HepG2 (cell line): ENCODE data around the gene MTX1. TPM values are rescaled to one million over a fixed set of nuclear protein-coding genes. Genes with fewer than 3 reads are reported as not detected.
A peak's percentile ranks its signal among the peaks of the same experiment; 100 is the strongest.

Experiments
- ATAC-seq: fragments of 200-7000 bp; cut with Tn5 transposase; 3 replicates; pipeline ENCODE4 v1.9.1; 2020; ENCODE audit warnings: mild to moderate bottlenecking, moderate library complexity
- BruUV-seq: library from RNA; stranded (reverse); fragments of 400-500 nt; replicated peaks from 2 replicates; lab custom pipeline; 2021; lab: Mats Ljungman, UMichigan
- CTCF ChIA-PET: fragments of 300-600 bp; formaldehyde crosslinking; extraction: SDS; loops from one replicate; lab custom pipeline; 2021; ENCODE audit warnings: low total read pairs, inconsistent platforms, low intra/inter-chr PET ratio; lab: Yijun Ruan, JAX
- POLR2A ChIA-PET: fragments of 350-600 bp; sonication (Branson Sonifier 250); formaldehyde crosslinking; loops from one replicate; lab custom pipeline; 2020; ENCODE audit warnings: antibody characterized with exemption, inconsistent platforms; lab: Yijun Ruan, JAX
- DNase-seq: peaks from one replicate; pipeline ENCODE4 v3.0.0-alpha.2; 2015; ENCODE audit warnings: low spot score
- FAIRE-seq: peaks from 3 replicates; lab custom pipeline; 2011; peaks lifted over from hg19 to GRCh38; lab: Jason Lieb, UNC
- H2AFZ ChIP-seq: one replicate; pipeline ENCODE4 v1.6.1; 2011; ENCODE audit warnings: low read length, inconsistent platforms
- H3K27ac ChIP-seq: fragments of 300-600 bp; 3 replicates; pipeline ENCODE4 v1.8.0; 2011; ENCODE audit warnings: mixed run types, mild to moderate bottlenecking, mixed read lengths, low read length, inconsistent platforms; ENCODE audit not compliant: insufficient read depth; ENCODE audit errors: extremely low read length
- H3K27me3 ChIP-seq, 2 experiments: fragments of 200-600 bp in 1 of 2; 2 replicates in 1 of 2; 3 replicates in 1 of 2; pipeline versions ENCODE4 v1.6.0 to v1.8.0; 2011; ENCODE audit warnings: low read length in 2 of 2, mild to moderate bottlenecking in 2 of 2, moderate library complexity in 2 of 2, inconsistent platforms in 1 of 2; ENCODE audit not compliant: insufficient read depth in 2 of 2, control insufficient read depth in 1 of 2
- H3K36me3 ChIP-seq, 2 experiments: fragments of 200-600 bp in 1 of 2; replicated peaks in 1 of 2; 2 replicates in 1 of 2; 3 replicates in 1 of 2; pipeline versions ENCODE4 v1.5.1 to v1.8.0; 2011; ENCODE audit warnings: low read length in 2 of 2, inconsistent platforms in 1 of 2; ENCODE audit not compliant: insufficient read depth in 2 of 2, control insufficient read depth in 1 of 2
- H3K4me1 ChIP-seq: 2 replicates; pipeline ENCODE4 v1.5.1; 2012; ENCODE audit warnings: low read length, inconsistent platforms; ENCODE audit not compliant: insufficient read depth
- H3K4me2 ChIP-seq: 2 replicates; pipeline ENCODE4 v1.6.0; 2011; ENCODE audit warnings: low read depth, low read length, inconsistent platforms
- H3K4me3 ChIP-seq, 3 experiments: fragments of 200-600 bp in 1 of 3; sonication (generic), shearing (Covaris generic) in 1 of 3; replicated peaks in 1 of 3; 2 replicates each; pipeline ENCODE4 v1.5.1; 2011 to 2016; ENCODE audit warnings: low read length in 3 of 3, inconsistent platforms in 2 of 3, low read depth in 2 of 3, mild to moderate bottlenecking in 2 of 3, control low read depth in 1 of 3, mixed read lengths in 1 of 3; ENCODE audit not compliant: insufficient read depth in 1 of 3
- H3K79me2 ChIP-seq: one replicate; pipeline ENCODE4 v1.6.1; 2011; ENCODE audit warnings: low read length, inconsistent platforms; ENCODE audit not compliant: insufficient read depth
- H3K9ac ChIP-seq: 2 replicates; pipeline ENCODE4 v1.6.0; 2011; ENCODE audit warnings: mild to moderate bottlenecking, low read depth, low read length, inconsistent platforms; ENCODE audit not compliant: insufficient read depth
- H3K9me3 ChIP-seq: 2 replicates; pipeline ENCODE4 v1.5.1; 2012; ENCODE audit warnings: mild to moderate bottlenecking, low read length
- H4K20me1 ChIP-seq: 2 replicates; pipeline ENCODE4 v1.6.0; 2011; ENCODE audit warnings: inconsistent platforms, mild to moderate bottlenecking, low read length, moderate library complexity; ENCODE audit not compliant: insufficient read depth
- CTCF ChIP-seq: sonication (generic); formaldehyde crosslinking; IDR thresholded peaks from 2 replicates; pipeline ENCODE4 v1.5.0; 2020; ENCODE audit warnings: mild to moderate bottlenecking, missing genetic modification reagents, moderate library complexity
- HDAC2 ChIP-seq: sonication (generic); formaldehyde crosslinking; IDR thresholded peaks from 2 replicates; pipeline ENCODE4 v1.4.0; 2020; ENCODE audit warnings: missing genetic modification reagents
- HNRNPL ChIP-seq: fragments of 200-400 bp; formaldehyde crosslinking; IDR thresholded peaks from 2 replicates; pipeline ENCODE4 v1.6.1; 2017; ENCODE audit warnings: mild to moderate bottlenecking, low read depth, low read length
- LCORL ChIP-seq, 2 experiments: fragments of 450-650 bp in 1 of 2; sonication (generic) in 1 of 2; formaldehyde crosslinking in 1 of 2; IDR thresholded peaks; 2 replicates each; pipeline versions ENCODE4 v1.5.0 to v1.6.1; 2017 to 2020; ENCODE audit warnings: antibody characterized with exemption in 1 of 2, missing genetic modification reagents in 1 of 2
- NCOA1 ChIP-seq: sonication (generic); formaldehyde crosslinking; IDR thresholded peaks from 2 replicates; pipeline ENCODE4 v1.9.0; 2021; ENCODE audit warnings: missing genetic modification reagents
- STAG1 ChIP-seq: sonication (generic); formaldehyde crosslinking; IDR thresholded peaks from 2 replicates; pipeline ENCODE4 v1.4.0; 2020; ENCODE audit warnings: missing genetic modification reagents
- TEAD2 ChIP-seq: sonication (generic); formaldehyde crosslinking; IDR thresholded peaks from 2 replicates; pipeline ENCODE4 v1.9.0; 2021; ENCODE audit warnings: missing genetic modification reagents
- ZMYM4 ChIP-seq: sonication (generic); formaldehyde crosslinking; IDR thresholded peaks from 2 replicates; pipeline ENCODE4 v1.8.1; 2023; ENCODE audit warnings: mild to moderate bottlenecking, missing genetic modification reagents
- WGBS: methylation state at CpG from one replicate; pipeline ENCODE4 v1.1.6; 2017; ENCODE audit warnings: low lambda C conversion rate; 5-methylcytosine and 5-hydroxymethylcytosine counted together
- in situ Hi-C: cut with HindIII; loops from 2 replicates; pipeline ENCODE4 v1.10.0; 2017; ENCODE audit warnings: low pct_unique_long_range_greater_than_20kb; ENCODE audit not compliant: extremely low pct_ligation_motif_present
- intact Hi-C: fragments of 100-400 bp; cut with micrococcal nuclease; formaldehyde crosslinking; loops from one replicate; pipeline ENCODE4 v1.10.0; 2022; ENCODE audit not compliant: unreplicated experiment
- polyA plus RNA-seq, 8 experiments: library from polyadenylated mRNA; depleted of rRNA in 3 of 8; stranded (reverse) in 7 of 8; unstranded in 1 of 8; fragments of >200 nt; fragmentation: Illumina TruSeq in 4 of 8; extraction: Trizol in 4 of 8; gene quantifications; 2 replicates each; pipeline versions ENCODE4 v1.2.1 to v1.2.3, GENCODE V29; 2011 to 2016; ENCODE audit warnings: low read depth in 4 of 8, missing spikeins in 1 of 8, mixed read lengths in 1 of 8; ENCODE audit not compliant: insufficient read depth in 1 of 8
- total RNA-seq, 5 experiments: library from RNA; depleted of rRNA; stranded (reverse); fragments of >200 nt; fragmentation: Illumina TruSeq; extraction: Trizol; gene quantifications; 2 replicates each; pipeline ENCODE4 v1.2.3, GENCODE V29; 2016; ENCODE audit warnings: low read depth in 1 of 5
- TF ChIP-seq, protein P1 (sequence below): sonication (generic); formaldehyde crosslinking; IDR thresholded peaks from 2 replicates; pipeline ENCODE4 v1.4.0; 2020; ENCODE audit warnings: low read depth, mild to moderate bottlenecking, missing genetic modification reagents
- TF ChIP-seq, protein P2 (sequence below): sonication (generic); formaldehyde crosslinking; IDR thresholded peaks from 2 replicates; pipeline ENCODE4 v1.4.0; 2020; ENCODE audit warnings: missing genetic modification reagents

MTX1 gene
- total and polyA plus RNA-seq, 2 of the 13 experiments (the other 11 are each of a cell fraction or from before 2014, with no cell fraction given) = 64.5 to 72.6 TPM

GRCh38 chr1:155175927-155176371, 32.5 kb upstream of the MTX1 start:
- Histone ChIP-seq H3K36me3 (0 out of 5 replicates have a peak, but pooled peaks cover 0 to 1% of the 10 kb centered on the region in 2 experiments), H3K4me2 (no peak overlapping the region), H4K20me1 (no peaks in the 10 kb centered on the region), H3K4me1 (peaks cover 55% of the 10 kb centered on the region), H3K9ac (no peak overlapping the region), H3K4me3 (no peak overlapping the region), H3K27ac (no peak overlapping the region), H3K9me3 (no peaks in the 10 kb centered on the region), H3K27me3 (0 out of 5 replicates have a peak, but pooled peaks cover 0 to 1% of the 10 kb centered on the region in 2 experiments), H3K79me2 (peaks cover 10% of the 10 kb centered on the region), H2AFZ (no peak overlapping the region)
- BruUV-seq = no TSS peak
- intact Hi-C loops = loop anchor here (1.0 kb wide), 1 partner anchor 50 kb away; no protein-coding TSS in a partner anchor
- POLR2A ChIA-PET = no interaction called here
- no peak for ATAC-seq
- no CpG with 5 or more reads among the region's 9 CpGs for WGBS
- in situ Hi-C loops = no loop called here
- TF ChIP-seq, protein P1, sequence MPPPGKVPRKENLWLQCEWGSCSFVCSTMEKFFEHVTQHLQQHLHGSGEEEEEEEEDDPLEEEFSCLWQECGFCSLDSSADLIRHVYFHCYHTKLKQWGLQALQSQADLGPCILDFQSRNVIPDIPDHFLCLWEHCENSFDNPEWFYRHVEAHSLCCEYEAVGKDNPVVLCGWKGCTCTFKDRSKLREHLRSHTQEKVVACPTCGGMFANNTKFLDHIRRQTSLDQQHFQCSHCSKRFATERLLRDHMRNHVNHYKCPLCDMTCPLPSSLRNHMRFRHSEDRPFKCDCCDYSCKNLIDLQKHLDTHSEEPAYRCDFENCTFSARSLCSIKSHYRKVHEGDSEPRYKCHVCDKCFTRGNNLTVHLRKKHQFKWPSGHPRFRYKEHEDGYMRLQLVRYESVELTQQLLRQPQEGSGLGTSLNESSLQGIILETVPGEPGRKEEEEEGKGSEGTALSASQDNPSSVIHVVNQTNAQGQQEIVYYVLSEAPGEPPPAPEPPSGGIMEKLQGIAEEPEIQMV (CRISPR knock-in tag) = no peak
- peak; percentile 19 for TF ChIP-seq STAG1 (CRISPR knock-in tag)
- TF ChIP-seq LCORL (IDR thresholded peaks at IDR 0.05) = no peak
- TF ChIP-seq LCORL (CRISPR knock-in tag; IDR thresholded peaks at IDR 0.05) = no peak
- TF ChIP-seq TEAD2 (CRISPR knock-in tag) = no peak
- TF ChIP-seq HNRNPL = peak; percentile 66; the same call in 1 of the 2 replicates
- no peak for TF ChIP-seq HDAC2 (CRISPR knock-in tag)
- TF ChIP-seq CTCF = 0 out of 2 replicates have a peak, but pooled peaks have one; percentile 6
- TF ChIP-seq, protein P2, sequence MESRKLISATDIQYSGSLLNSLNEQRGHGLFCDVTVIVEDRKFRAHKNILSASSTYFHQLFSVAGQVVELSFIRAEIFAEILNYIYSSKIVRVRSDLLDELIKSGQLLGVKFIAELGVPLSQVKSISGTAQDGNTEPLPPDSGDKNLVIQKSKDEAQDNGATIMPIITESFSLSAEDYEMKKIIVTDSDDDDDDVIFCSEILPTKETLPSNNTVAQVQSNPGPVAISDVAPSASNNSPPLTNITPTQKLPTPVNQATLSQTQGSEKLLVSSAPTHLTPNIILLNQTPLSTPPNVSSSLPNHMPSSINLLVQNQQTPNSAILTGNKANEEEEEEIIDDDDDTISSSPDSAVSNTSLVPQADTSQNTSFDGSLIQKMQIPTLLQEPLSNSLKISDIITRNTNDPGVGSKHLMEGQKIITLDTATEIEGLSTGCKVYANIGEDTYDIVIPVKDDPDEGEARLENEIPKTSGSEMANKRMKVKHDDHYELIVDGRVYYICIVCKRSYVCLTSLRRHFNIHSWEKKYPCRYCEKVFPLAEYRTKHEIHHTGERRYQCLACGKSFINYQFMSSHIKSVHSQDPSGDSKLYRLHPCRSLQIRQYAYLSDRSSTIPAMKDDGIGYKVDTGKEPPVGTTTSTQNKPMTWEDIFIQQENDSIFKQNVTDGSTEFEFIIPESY (CRISPR knock-in tag) = peak; percentile 79
- no peak for TF ChIP-seq ZMYM4 (CRISPR knock-in tag)
- TF ChIP-seq NCOA1 = no peak
- CTCF ChIA-PET = interaction anchor here (1.2 to 1.4 kb wide), 2 partner anchors 18 to 51 kb away, joined by 6 to 12 read pairs; no protein-coding TSS in a partner anchor
- no peak for DNase-seq
- FAIRE-seq = no peak
